Spleen (tissue), 7 donors: ENCODE measurements around the gene PRPF39.
A peak's percentile ranks its signal among the peaks of the same experiment; 100 is the strongest.

Source experiments
- CTCF ChIP-seq, 11 experiments: fragments of 200-600 bp in 7 of 11; fragments of 450-650 bp in 4 of 11; sonication (generic) in 4 of 11; IDR thresholded peaks in 8 of 11; conservative IDR thresholded peaks in 3 of 11; 1 replicate in 7 of 11; 2 replicates in 4 of 11; pipeline versions ENCODE4 v1.4.0 to v1.8.0; 2016 to 2021; ENCODE audit warnings: antibody characterized with exemption in 11 of 11, inconsistent platforms in 4 of 11, mild to moderate bottlenecking in 1 of 11
- POLR2A ChIP-seq, 3 donors: fragments of 450-650 bp; IDR thresholded peaks; one replicate each; pipeline ENCODE4 v1.5.1; 2017; ENCODE audit warnings: antibody characterized with exemption in 3 of 3, mild to moderate bottlenecking in 1 of 3
- POLR2AphosphoS5 ChIP-seq, 3 donors: sonication (generic); formaldehyde crosslinking; IDR thresholded peaks; one replicate each; pipeline ENCODE4 v1.5.1; 2017; ENCODE audit warnings: antibody characterized with exemption in 3 of 3
- donor health status: DM: no; HTN: no; CAD: no; lungs with moderate emphysema.
- donor health status: DM: no; HTN: no; CAD: no.
- donor health status: DM: no; HTN: no; CAD: no.

- peak in 6 of 11 experiments; percentile 0 to 33 (median 18) for TF ChIP-seq CTCF (IDR thresholded peaks at IDR 0.05 in 8 of 11, conservative IDR thresholded peaks at IDR 0.05 in 3 of 11)
- TF ChIP-seq POLR2AphosphoS5 (IDR thresholded peaks at IDR 0.05), result peak; percentile 96 to 97 (median 96)
- peak in 2 of 3 donors; percentile 74 to 82 for TF ChIP-seq POLR2A (IDR thresholded peaks at IDR 0.05)
These were observed 50.4 kb downstream of the PRPF39 start, which contains the start of gene FKBP3 for GRCh38 chr14:45134051-45134958.
